HG03280 (cell line): Measurements from ENCODE around the gene GLTP.
A peak's percentile ranks its signal among the peaks of the same experiment; 100 is the strongest.
"Not testable (repeated sequence)": the region's sequence is repeated elsewhere in the genome, so short reads cannot be mapped to it uniquely, and the experiment has no call there.

Source experiments
- ATAC-seq: cut with Tn5 transposase; IDR thresholded peaks from one replicate; pipeline ENCODE4 v1.9.1; 2021; ENCODE audit warnings: mild to moderate bottlenecking, moderate library complexity; ENCODE audit not compliant: unreplicated experiment

The GLTP gene

DNA sequence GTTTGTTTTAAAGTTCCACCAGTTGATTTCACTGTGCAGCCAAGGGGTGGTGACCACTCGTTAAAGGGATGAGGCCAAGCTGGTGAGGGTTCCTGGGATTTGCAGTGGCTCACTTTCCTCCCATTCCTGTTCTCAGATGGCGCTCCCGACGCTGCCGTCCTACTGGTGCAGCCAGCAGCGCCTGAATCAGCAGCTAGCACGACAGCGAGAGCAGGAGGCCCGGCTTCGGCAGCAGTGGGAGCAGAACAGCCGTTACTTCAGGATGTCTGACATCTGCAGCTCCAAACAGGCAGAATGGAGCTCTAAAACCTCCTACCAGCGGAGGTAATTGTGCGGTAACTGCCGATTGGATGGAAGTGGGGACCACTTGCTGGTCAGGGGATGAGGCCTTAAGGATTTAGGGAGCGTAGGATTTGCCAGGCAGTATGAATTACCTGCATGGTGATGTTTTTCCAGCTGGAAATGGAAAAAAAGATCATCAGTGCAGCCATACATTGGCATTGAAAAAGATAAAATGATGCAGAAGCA is 22.6 kb upstream of the GLTP start:
- ATAC-seq = no peak

DNA sequence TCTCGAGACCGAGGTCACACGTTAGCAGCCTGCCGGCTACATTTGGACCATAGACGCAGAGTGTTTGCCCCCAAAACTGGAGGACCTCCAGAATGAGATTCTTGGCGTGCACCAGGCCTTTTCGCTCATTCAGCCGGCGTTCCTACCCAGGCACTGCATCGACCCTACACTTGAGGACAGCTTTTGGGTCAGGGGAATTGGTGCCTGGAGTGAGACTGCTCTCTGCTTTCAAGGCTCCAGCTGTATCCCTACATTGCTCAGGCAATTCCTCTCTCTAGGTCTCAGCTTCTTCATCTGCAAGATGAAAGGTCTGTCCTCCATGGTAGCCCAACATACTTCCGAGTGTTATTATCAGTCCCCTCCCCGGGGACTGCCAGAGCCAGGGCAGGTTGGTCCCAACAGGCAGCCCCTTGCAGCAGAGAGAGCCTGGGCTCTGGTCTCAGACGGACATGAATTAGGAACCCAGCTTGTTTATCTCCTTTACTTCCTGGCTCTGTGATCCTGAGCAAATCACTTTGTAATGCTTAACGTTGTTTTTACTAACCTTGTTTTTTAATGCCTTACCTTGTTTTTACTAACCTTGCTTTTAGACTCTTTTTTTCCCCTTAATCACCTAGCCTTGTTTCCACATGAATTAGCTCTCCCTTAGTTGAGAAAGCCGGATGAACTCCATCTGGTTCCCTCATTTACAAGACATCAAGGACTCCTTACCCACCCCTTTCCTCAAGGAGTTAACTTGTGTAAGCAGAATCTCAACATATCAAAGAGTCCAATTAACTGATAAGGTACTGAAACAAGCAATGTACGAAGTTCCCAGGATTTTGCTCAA is 20.6 kb upstream of the GLTP start:
- peak; percentile 25 for ATAC-seq

- ATAC-seq = peak; percentile 70
These were observed 19.7 kb upstream of the GLTP start, which contains the start of gene TCHP for GRCh38 chr12:109899783-109900751. TCHP (plus strand) TSS chr12:109900274; CDS start chr12:109903027, 2,753 bp downstream.

GRCh38 chr12:109899345-109899744 is 19.0 kb upstream of the GLTP start:
- ATAC-seq = not testable (repeated sequence)

- ATAC-seq = no peak
These were observed 16.7 kb upstream of the GLTP start for GRCh38 chr12:109897029-109897428.

DNA sequence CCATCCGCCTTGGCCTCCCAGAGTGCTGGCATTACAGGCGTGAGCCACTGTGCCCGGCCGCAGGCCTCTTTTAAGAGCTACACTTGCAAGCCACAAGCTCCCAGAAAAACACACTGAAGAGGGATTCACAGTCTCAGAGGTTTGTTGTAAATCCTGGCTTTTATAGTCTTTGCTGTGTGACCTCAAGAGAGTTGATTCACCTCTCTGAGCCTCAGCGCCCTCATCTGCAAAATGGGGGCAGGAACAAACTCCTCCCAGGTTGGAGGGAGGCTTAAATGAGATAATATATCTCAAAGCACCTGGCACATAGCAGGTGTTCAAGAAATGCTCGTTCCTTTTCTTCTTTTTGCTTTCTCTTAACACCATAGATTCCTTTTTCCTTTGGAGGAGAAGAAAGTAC is 15.8 kb upstream of the GLTP start:
- ATAC-seq = no peak

DNA sequence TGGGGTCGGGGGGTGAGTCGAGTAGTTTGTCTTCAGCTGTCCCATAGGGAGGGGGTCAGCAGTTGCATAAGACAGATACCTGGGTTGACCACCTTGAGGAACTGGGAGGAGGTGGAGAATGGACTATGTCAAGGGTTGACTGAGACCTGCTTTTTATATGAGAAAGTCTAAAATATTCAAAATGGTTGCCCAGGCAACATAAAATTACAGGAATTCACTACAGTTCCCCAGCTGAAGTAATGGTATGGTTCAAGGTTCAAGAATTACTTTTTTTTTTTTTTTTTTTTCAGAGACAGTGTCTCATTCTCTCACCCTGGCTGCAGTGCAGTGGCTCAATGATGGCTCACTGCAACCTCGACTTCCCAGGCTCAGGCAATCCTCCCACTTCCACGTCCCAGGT is 14.6 kb upstream of the GLTP start:
- ATAC-seq = no peak

DNA sequence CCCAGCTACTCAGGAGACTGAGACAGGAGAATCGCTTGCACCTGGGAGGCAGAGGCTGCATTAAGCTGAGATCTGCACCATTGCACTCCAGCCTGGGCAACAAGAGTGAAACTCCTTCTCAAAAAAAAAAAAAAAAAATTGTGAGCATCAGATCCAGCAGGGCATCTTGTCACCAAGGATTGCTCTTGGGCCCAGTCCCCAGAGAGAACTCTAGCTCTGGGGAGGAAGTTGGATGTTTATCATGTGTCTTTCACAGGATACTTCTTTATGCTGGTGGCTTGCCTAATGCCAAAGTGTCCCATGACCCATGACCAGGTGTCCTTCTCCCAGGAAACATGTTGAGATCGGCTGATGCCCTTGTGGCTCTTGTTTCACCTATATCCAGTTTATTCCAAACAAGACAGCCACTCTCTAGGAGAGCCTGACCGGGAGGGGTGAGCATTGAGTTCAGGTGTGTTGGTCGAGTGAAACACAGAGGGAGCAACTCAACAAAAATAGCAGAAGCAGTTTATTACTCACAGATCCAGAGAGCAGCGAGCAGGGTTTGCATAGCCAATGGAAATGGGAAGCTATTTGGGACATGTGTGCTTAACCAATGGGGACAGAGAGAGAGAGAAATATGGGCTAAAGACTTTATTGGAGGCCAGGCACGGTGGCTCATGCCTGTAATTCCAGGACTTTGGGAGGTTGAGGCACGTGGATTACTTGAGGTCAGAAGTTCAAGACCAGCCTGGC is 13.1 kb upstream of the GLTP start:
- no peak for ATAC-seq

- ATAC-seq = peak; percentile 64
These were observed 12.4 kb upstream of the GLTP start for GRCh38 chr12:109892748-109893147.

DNA sequence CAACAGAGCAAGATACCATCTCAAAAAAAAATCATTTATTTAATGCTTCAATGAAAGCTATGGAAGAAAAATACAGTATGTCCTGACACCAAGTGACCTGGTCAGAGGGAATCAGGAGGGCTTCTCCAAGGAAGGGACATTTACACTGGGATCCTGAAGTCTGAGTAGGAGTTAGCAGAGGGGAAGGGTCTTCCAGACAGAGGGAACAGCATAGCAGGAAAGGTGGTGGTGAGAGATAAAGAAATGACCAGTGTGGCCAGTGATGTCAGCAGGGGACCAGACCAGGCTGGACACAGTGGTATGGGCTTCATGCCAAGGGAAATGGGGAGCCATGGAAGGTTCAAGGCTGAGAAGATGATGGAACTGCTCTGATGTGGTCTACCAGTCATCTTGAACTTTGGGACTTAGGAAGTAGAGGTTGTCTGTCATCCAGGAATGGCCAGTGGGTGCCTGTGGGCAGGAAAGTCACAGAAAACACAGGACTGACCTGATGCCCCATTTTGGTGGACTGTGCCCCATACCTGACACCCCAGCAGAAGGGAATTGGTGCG is 11.9 kb upstream of the GLTP start:
- no peak for ATAC-seq

- not testable (repeated sequence) for ATAC-seq
These were observed 11.4 kb upstream of the GLTP start for GRCh38 chr12:109891731-109892130.

- ATAC-seq = no peak
These were observed 10.4 kb upstream of the GLTP start for GRCh38 chr12:109890620-109891170.

DNA sequence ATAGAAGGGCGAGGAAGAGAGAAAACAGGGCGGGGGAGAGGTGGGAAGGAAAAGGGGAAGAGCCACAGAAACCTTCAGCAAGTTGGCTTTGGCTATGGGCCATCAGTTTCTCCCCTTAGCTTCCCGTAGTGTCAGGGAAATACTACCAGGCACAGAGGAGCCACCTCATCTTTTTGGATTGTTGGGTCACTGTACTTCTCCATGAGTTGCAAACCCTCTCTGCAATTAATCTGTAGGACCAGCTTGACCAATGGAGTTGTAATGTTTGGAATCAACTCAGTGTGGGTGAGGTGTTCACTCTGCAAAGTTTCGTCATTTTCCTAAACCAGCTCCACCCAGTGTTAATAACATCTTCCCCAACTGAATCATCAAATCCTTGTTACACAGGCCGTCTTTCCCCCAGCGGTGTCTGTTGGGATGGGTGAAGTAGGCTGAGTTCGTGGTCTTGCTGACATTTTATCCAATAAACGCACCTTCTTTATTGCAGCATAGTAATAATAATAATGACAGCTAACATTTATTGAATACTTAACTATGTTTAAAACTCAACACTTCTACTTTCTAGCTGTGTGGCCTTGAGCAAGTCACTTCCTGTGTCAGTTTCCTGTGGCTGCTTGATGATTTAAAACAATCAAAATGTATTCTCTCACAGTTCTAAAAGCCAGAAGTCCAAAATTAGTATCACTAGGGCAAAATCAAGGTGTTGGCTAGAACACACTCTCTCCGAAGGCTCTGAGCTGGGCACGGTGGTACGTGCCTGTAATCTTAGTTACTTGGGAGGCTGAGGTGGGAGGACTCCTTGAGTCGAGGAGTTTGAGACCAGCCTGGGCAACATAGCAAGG is 8.1 kb upstream of the GLTP start:
- ATAC-seq = no peak

- no peak for ATAC-seq
These were observed 5.3 kb upstream of the GLTP start for GRCh38 chr12:109885616-109886015.

DNA sequence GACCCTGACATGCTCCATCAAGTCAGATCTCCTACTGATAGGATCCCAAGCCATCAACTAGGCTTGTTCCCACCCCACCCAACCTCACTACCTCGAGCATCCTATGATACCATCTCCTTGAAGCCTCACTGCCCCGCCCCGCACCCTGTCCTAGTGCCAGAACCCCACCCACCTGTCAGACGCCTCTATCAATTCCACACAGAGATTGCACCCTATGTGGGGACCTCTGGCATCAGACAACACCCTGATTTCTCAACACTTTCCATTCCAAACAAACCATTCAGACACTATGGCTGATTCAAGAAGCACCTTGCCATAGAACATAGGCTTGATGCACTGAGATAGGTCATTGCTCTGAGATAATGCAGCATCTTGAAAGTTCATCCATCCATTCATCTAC is 3.1 kb upstream of the GLTP start:
- no peak for ATAC-seq

- ATAC-seq = no peak
These were observed 1.4 kb upstream of the GLTP start for GRCh38 chr12:109881752-109882151.

- no peak for ATAC-seq
These were observed 597 bp upstream of the GLTP start for GRCh38 chr12:109880938-109881337.

DNA sequence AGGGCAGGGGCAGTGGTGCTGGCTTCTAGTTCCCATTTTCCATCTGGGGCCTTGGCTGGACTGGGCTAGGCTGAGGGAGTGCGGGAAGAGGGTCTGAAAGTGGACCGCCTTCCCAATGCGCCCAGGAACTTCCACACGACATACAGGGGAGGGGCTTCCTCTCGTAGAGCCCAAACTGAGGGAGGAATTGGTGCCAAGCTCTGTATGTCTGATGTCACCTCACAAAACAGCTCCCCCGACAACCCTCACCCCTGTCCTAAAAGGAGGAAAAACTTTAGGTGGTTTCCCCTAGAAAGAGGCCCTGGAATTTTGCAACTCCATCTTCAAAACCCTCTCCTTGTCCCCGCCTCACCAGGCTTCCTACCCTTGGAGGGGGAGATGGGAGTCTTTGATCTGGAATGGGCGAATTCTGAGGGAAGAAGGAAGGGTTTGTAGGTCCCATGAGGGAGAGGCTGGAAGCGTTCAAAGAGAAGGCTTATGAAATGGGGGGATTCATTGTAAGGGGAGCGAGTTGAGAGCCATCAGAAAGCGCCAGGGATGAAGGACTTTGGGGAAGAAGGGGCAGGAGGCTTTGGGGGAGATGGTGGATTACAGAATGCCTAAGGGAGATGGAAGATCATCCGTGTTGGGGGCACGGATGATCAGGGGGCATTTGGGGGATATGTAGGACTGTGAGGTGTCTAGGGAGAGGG is 844 bp downstream of the GLTP start:
- ATAC-seq = no peak

GRCh38 chr12:109878749-109879148 is 1.6 kb downstream of the GLTP start:
- no peak for ATAC-seq
